Measurements from ENCODE around the gene USP3. TPM values are rescaled to one million over a fixed set of nuclear protein-coding genes. Genes with fewer than 3 reads are reported as not detected.
A peak's percentile ranks its signal among the peaks of the same experiment; 100 is the strongest.

The USP3 gene
- total RNA-seq, 6 experiments from 2014 or later = 21.9 to 33.8 (median 24.8) TPM

- intact Hi-C loops (cut with DNase I) = no loop called here
- no peak within 1 kb of the TSS for H3K4me3 ChIP-seq
- TF ChIP-seq POLR2A (IDR thresholded peaks at IDR 0.05) (no peak), CTCF (IDR thresholded peaks at IDR 0.05) (no peak)
- no peaks in the 10 kb centered on the region for H3K9me3 ChIP-seq
- H3K27ac ChIP-seq = no peak within 1 kb of the TSS
- peaks cover 0 to 10% (median 0%) of the 10 kb centered on the region in 4 donors for H3K4me1 ChIP-seq
- H3K36me3 ChIP-seq = peaks cover 0 to 16% (median 1%) of the 10 kb centered on the region in 4 donors
- ATAC-seq = no peak
- no peak for DNase-seq
- H3K27me3 ChIP-seq = no peaks in the 10 kb centered on the region
- 69% methylated on average over 3 of the region's 23 CpGs for whole genome bisulfite sequencing (ENCODE audit: insufficient coverage, low coverage, low lambda C conversion rate, missing lambda C conversion rate)
Observed at GRCh38 chr15:63597038-63597790, 92.8 kb downstream of the USP3 start, which contains the start of gene FBXL22. Gene FBXL22 (plus strand): TSS chr15:63597387. CDS start chr15:63597393, 6 bp downstream.

- TF ChIP-seq CTCF (IDR thresholded peaks at IDR 0.05) (no peak), POLR2A (IDR thresholded peaks at IDR 0.05) (no peak)
- no peak for ATAC-seq
- no peaks in the 10 kb centered on the region for H3K9me3 ChIP-seq
- peaks cover 0 to 10% (median 0%) of the 10 kb centered on the region in 4 donors for H3K4me1 ChIP-seq
- intact Hi-C loops (cut with DNase I) = no loop called here
- WGBS (ENCODE audit: insufficient coverage, low coverage, low lambda C conversion rate, missing lambda C conversion rate) = 90% methylated on average over 2 of the region's 6 CpGs
- H3K27ac ChIP-seq = no peak overlapping the region
- H3K27me3 ChIP-seq = no peaks in the 10 kb centered on the region
- no peak for DNase-seq
- no peak overlapping the region for H3K4me3 ChIP-seq
- H3K36me3 ChIP-seq = peaks cover 0 to 13% (median 1%) of the 10 kb centered on the region in 4 donors
Observed at GRCh38 chr15:63597821-63598220, 93.4 kb downstream of the USP3 start.

- intact Hi-C loops (cut with DNase I) = no loop called here
- Histone ChIP-seq H3K9me3 (no peaks in the 10 kb centered on the region), H3K27me3 (no peaks in the 10 kb centered on the region), H3K36me3 (peaks cover 0 to 4% (median 1%) of the 10 kb centered on the region in 4 donors), H3K27ac (peak overlapping the region in 2 of 3 donors; percentile 75 to 85), H3K4me1 (peaks cover 0 to 10% (median 0%) of the 10 kb centered on the region in 4 donors), H3K4me3 (peak overlapping the region in 2 of 3 donors; percentile 69 to 83)
- no peak for ATAC-seq
- TF ChIP-seq POLR2A (IDR thresholded peaks at IDR 0.05) (no peak), CTCF (IDR thresholded peaks at IDR 0.05) (no peak)
- 54% methylated on average over 8 of the region's 12 CpGs for WGBS (ENCODE audit: insufficient coverage, low coverage, low lambda C conversion rate, missing lambda C conversion rate)
- DNase-seq = no peak
Observed at GRCh38 chr15:63598473-63599400, 94.3 kb downstream of the USP3 start.

- Histone ChIP-seq H3K27ac (peak overlapping the region; percentile 56 to 85 (median 75)), H3K36me3 (no peaks in the 10 kb centered on the region), H3K4me1 (peaks cover 0 to 10% (median 0%) of the 10 kb centered on the region in 4 donors), H3K27me3 (no peaks in the 10 kb centered on the region), H3K4me3 (peak overlapping the region; percentile 69 to 83 (median 76)), H3K9me3 (no peaks in the 10 kb centered on the region)
- intact Hi-C loops (cut with DNase I) = no loop called here
- DNase-seq (peak; percentile 85 to 88 (median 86)), ATAC-seq (peak; percentile 72 to 77 (median 73))
- WGBS (ENCODE audit: insufficient coverage, low coverage, low lambda C conversion rate, missing lambda C conversion rate) = 3% methylated on average over 14 of the region's 19 CpGs
- no peak for TF ChIP-seq POLR2A (IDR thresholded peaks at IDR 0.05)
- TF ChIP-seq CTCF (IDR thresholded peaks at IDR 0.05) = peak; percentile 82 to 88 (median 84)
Observed at GRCh38 chr15:63599401-63600000, 95.1 kb downstream of the USP3 start.
